Psoas muscle (tissue), 8 donors: ENCODE measurements around the gene GREB1. TPM values are rescaled to one million over a fixed set of nuclear protein-coding genes. Genes with fewer than 3 reads are reported as not detected.

ENCODE experiments used
- ATAC-seq, 4 donors: fragments of 200-7000 bp; cut with Tn5 transposase; one replicate each; pipeline ENCODE4 v1.9.1; 2020; ENCODE audit warnings: moderate library complexity in 3 of 4, mild to moderate bottlenecking in 2 of 4
- DNase-seq, 2 donors: peaks; one replicate each; pipeline ENCODE4 v3.0.0-alpha.2; 2020
- H3K27ac ChIP-seq: fragments of 200-600 bp; one replicate; pipeline ENCODE4 v1.8.0; 2022
- H3K27me3 ChIP-seq, 3 donors: fragments of 200-600 bp in 1 of 3; one replicate each; pipeline versions ENCODE4 v1.6.1 to v1.8.0; 2013 to 2022; ENCODE audit warnings: low read length in 2 of 3, mild to moderate bottlenecking in 2 of 3, moderate library complexity in 1 of 3; ENCODE audit not compliant: insufficient read depth in 3 of 3
- H3K36me3 ChIP-seq, 2 donors: fragments of 200-600 bp in 1 of 2; one replicate each; pipeline versions ENCODE4 v1.6.1 to v1.8.0; 2013 to 2022; ENCODE audit warnings: low read depth in 1 of 2, mild to moderate bottlenecking in 1 of 2, moderate library complexity in 1 of 2; ENCODE audit not compliant: insufficient read depth in 1 of 2
- H3K4me1 ChIP-seq: fragments of 200-600 bp; one replicate; pipeline ENCODE4 v1.8.0; 2022
- H3K4me3 ChIP-seq: fragments of 200-600 bp; one replicate; pipeline ENCODE4 v1.8.0; 2022; ENCODE audit warnings: mild to moderate bottlenecking
- H3K9me3 ChIP-seq: fragments of 200-600 bp; one replicate; pipeline ENCODE4 v1.8.0; 2022
- WGBS, 3 donors: extraction: QIAGEN DNeasy Blood & Tissue Kit; methylation state at CpG; one replicate each; pipeline versions ENCODE4 v1.1.6 to v1.1.7; 2013; 5-methylcytosine and 5-hydroxymethylcytosine counted together
- intact Hi-C, 2 donors: fragments of 100-400 bp; cut with DNase I; formaldehyde crosslinking; loops; one replicate each; pipeline versions ENCODE4 v1.11.0 to v1.14.2; 2022
- long read RNA-seq, 2 donors: library from polyadenylated mRNA; unstranded; transcript quantifications; one replicate each; pipeline ENCODE4 v2.0.0, GENCODE V29; 2021
- polyA plus RNA-seq, 3 donors: library from polyadenylated mRNA; stranded (reverse); fragments of 200-250 nt; gene quantifications; one replicate each; pipeline ENCODE4 v1.2.3, GENCODE V29; 2013
- total RNA-seq, 4 donors: library from RNA; stranded (reverse); fragmentation: NEBNext Ultra II Directional in 2 of 4; extraction: Animal tissue kit (Norgen Biotek cat#: 25700) in 2 of 4; gene quantifications; one replicate each; pipeline versions ENCODE4 v1.2.1 to v1.2.4, GENCODE V29; 2021 to 2023
- TF ChIP-seq, protein P1 (sequence below): fragments of 200-600 bp; IDR thresholded peaks from one replicate; pipeline ENCODE4 v1.8.0; 2022; ENCODE audit warnings: antibody characterized with exemption
- donor health status: healthy with polysubstance abuse.
- donor health status: DM: no; HTN: no; CAD: no; lungs with moderate emphysema.
- donor health status: Bipolar disorder and iron deficiency.
- donor health status: healthy.
- donor health status: DM: yes; HTN: yes; CAD: no.
- donor health status: DM: no; HTN: no; CAD: no.
- donor health status: DM: no; HTN: no; CAD: no.
- donor health status: DM: yes; HTN: yes; CAD: no.

Gene GREB1
- total RNA-seq = 10 to 100 TPM in 2 of 4 donors, 1 to 10 TPM in 2; 1.7 to 17.5 (median 11.4) TPM
- polyA plus RNA-seq = 1 to 10 TPM; 1.3 to 3.2 (median 2.1) TPM
- long read RNA-seq, donor 1 = 0 reads
- long read RNA-seq, donor 2, partial matches to known transcripts = 1 of 6 reads
- long read RNA-seq, donor 2, other reads (novel, unspliced or antisense) = 5 of 6 reads

DNA sequence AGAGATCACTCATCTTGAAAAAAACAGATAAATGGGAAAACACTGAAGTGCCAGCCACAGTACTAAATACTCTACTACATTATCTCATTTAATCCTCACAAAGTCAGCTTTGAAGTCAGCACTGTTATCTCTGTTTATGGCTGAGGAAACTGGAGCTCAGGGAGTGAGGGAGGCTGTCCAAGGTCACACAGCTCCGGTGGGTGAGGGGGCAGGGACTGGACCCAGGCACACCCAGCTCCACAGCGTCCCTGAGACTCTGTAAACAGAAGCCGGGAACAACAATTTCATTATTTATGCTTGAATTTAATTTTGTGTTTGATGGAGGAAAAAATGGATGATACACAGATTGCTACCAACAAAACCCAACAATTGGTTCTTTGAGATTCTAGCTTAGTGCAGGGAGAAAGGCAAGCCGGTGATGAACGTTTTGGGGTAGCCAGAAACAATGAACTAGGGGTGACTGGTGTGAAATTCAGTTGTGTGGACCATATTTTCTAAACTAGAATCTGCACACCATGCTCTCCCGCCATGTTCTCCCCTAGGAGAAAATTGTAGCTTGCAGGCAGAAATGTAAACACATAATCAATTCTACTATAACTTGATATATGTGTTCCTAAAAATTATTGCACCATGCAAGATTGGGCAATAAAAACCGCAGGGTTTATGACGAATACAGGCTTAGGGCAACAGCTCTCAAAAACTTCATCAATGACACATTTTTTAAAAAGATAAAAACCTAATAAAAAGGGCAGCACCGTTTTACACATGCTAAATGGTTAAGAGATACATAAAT, at the start of gene GREB1:
Gene GREB1 (plus strand): TSS at position 768 of the 793 bp plus-strand sequence. CDS start 22,570 bp downstream, outside the sequence.
- intact Hi-C loops = loop anchor here in 1 of 2 donors (5.0 to 10.0 kb wide), 2 partner anchors 39 to 49 kb away; no protein-coding TSS in a partner anchor
- Histone ChIP-seq H3K4me1 (peaks cover 39% of the 10 kb centered on the region), H3K4me3 (no peak within 1 kb of the TSS), H3K9me3 (no peaks in the 10 kb centered on the region), H3K36me3 (no peaks in the 10 kb centered on the region), H3K27me3 (no peaks in the 10 kb centered on the region), H3K27ac (peak within 1 kb of the TSS; percentile 30)
- WGBS, 3 donors = 54 to 66% (median 55%) methylated on average over 9 of the region's 9 CpGs
- TF ChIP-seq, protein P1, sequence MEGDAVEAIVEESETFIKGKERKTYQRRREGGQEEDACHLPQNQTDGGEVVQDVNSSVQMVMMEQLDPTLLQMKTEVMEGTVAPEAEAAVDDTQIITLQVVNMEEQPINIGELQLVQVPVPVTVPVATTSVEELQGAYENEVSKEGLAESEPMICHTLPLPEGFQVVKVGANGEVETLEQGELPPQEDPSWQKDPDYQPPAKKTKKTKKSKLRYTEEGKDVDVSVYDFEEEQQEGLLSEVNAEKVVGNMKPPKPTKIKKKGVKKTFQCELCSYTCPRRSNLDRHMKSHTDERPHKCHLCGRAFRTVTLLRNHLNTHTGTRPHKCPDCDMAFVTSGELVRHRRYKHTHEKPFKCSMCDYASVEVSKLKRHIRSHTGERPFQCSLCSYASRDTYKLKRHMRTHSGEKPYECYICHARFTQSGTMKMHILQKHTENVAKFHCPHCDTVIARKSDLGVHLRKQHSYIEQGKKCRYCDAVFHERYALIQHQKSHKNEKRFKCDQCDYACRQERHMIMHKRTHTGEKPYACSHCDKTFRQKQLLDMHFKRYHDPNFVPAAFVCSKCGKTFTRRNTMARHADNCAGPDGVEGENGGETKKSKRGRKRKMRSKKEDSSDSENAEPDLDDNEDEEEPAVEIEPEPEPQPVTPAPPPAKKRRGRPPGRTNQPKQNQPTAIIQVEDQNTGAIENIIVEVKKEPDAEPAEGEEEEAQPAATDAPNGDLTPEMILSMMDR = no peak
- DNase-seq (no peak), ATAC-seq (peak in 1 of 4 donors; percentile 29)

DNA sequence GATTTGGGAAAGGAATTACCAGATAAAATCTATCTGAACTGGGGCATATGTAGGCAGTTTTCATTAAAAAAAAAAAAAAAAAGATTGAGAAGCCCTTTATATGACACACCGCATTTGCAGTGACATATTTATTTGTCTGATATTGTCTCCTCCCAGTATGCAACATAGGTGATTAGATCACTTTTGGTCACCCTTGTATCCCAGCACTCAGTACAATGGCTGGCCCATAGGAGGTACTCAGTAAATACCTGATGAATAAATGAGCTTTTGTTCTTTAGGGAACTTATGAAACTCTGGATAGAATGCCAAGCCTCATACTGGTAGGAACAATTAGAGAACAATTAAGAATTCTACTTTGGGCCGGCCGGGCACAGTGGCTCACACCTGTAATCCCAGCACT, 45.0 kb upstream of the GREB1 start:
- ATAC-seq = no peak
- intact Hi-C loops = loop anchor here in 1 of 2 donors (10.0 kb wide), 1 partner anchor 46 kb away; the partner anchor contains the start of gene GREB1

DNA sequence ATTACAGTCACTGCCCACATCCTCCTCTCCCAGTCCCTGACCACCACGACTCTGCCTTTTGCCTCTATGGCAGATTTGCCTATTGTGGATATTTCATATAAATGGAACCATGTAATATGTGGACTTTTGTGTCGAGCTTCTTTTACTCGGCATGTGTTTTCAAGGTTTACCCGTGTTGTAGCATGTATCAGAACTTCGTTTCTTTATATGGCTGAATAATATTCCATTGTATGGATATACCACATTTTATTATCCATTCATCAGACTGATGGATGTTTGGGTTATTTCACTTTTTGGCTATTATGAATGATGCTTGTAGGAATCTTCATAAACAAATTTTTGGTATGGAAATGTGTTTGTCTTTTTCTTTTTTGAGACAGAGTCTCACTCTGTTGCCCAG, 43.7 kb upstream of the GREB1 start:
- Histone ChIP-seq H3K27ac (no peak overlapping the region), H3K27me3 (no peaks in the 10 kb centered on the region), H3K9me3 (no peaks in the 10 kb centered on the region), H3K4me3 (no peak overlapping the region), H3K36me3 (no peaks in the 10 kb centered on the region), H3K4me1 (peaks cover 11% of the 10 kb centered on the region)
- DNase-seq (no peak), ATAC-seq (no peak)
- TF ChIP-seq, protein P1 = no peak
- WGBS, 3 donors = 97 to 98% (median 97%) methylated on average over 5 of the region's 5 CpGs
- intact Hi-C loops = no loop called here

More for the DNA sequence above, 45.0 kb upstream of the GREB1 start:
- no peaks in the 10 kb centered on the region for H3K27me3 ChIP-seq
- H3K9me3 ChIP-seq = no peaks in the 10 kb centered on the region
- peaks cover 17% of the 10 kb centered on the region for H3K4me1 ChIP-seq
- no peak for DNase-seq
- TF ChIP-seq, protein P1 = no peak
- WGBS, 3 donors = 62 to 78% (median 65%) methylated on average over 3 of the region's 3 CpGs
- no peaks in the 10 kb centered on the region for H3K36me3 ChIP-seq
- no peak overlapping the region for H3K27ac ChIP-seq
- H3K4me3 ChIP-seq = no peak overlapping the region

DNA sequence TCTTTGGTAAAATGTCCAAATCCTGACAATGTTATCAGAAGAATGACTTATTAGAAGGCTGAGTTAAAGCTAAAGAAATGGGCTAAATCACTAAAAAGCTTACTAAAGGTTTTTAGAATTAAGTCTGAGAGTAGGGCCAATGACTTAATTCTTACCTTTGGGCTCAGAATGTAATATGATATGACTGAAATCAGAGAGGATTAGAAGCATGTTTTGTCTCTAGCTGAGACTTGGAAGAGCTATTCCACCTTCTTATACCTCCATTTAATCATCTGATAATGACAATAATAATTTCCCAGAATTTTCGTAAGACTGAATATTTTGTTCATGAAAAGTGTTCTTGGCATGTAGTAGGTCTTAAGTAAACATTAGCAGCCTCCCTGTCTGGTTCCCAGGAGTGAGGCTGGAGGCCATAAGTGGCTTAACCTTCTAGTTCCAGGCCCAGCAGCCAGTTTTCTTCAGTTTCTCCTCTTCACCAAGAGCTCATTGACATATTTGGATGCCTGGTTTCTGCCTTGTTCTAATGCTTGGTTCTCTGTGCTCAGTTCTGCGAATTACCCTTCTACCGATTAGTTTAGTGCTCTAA, 42.4 kb upstream of the GREB1 start:
- Histone ChIP-seq H3K4me3 (no peak overlapping the region), H3K36me3 (no peaks in the 10 kb centered on the region), H3K4me1 (peaks cover 11% of the 10 kb centered on the region), H3K9me3 (no peaks in the 10 kb centered on the region), H3K27me3 (no peaks in the 10 kb centered on the region), H3K27ac (no peak overlapping the region)
- TF ChIP-seq, protein P1 = no peak
- WGBS, 3 donors = 51 to 61% (median 58%) methylated on average over 3 of the region's 3 CpGs
- intact Hi-C loops = no loop called here
- no peak for DNase-seq
- no peak for ATAC-seq
